EL (cell line): Measurements from ENCODE around the gene FGGY.
"Not testable (repeated sequence)": the region's sequence is repeated elsewhere in the genome, so short reads cannot be mapped to it uniquely, and the experiment has no call there.

Experiments
- DNase-seq: peaks from one replicate; pipeline ENCODE4 v3.0.0-alpha.2; 2016

FGGY gene

DNA sequence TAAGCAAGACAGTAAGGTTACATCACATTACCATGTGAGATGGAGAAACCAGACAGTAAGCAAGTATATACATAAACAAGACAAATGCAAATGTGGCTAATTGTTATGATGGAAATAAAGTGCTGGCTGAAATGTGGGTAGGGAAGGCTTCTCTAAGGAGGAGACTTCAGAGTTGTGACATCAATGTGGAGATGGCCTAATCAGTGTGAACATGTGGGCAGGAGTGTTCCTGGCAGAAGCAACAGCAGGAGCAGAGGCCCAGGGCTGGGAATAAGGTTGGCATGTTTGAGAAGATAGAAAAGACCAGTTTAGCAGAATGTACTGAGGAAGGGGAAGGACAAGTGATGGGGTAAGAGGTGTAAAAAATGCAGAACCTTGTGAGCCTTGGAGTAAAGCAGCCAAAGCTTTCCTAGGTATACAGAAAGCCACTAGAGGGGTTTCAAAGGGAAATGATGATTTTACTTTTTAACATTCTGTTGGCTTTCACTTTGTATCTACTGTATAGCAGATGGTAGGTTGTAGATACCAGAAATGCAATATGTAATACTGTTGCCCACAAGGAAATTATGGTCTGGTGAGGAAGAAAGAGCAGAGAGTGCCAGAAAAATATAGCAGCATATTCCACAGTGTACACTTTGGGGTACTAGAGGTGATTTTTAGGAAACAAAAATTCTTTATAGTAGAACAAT lies 197.4 kb downstream of the FGGY start:
- no peak for DNase-seq

- DNase-seq = not testable (repeated sequence)
These were observed 199.3 kb downstream of the FGGY start for GRCh38 chr1:59496156-59496555.

GRCh38 chr1:59497616-59498015 lies 200.7 kb downstream of the FGGY start:
- no peak for DNase-seq

- DNase-seq = peak; percentile 64
These were observed 201.7 kb downstream of the FGGY start for GRCh38 chr1:59498640-59499039.

GRCh38 chr1:59499273-59499942 lies 202.5 kb downstream of the FGGY start:
- no peak for DNase-seq

DNA sequence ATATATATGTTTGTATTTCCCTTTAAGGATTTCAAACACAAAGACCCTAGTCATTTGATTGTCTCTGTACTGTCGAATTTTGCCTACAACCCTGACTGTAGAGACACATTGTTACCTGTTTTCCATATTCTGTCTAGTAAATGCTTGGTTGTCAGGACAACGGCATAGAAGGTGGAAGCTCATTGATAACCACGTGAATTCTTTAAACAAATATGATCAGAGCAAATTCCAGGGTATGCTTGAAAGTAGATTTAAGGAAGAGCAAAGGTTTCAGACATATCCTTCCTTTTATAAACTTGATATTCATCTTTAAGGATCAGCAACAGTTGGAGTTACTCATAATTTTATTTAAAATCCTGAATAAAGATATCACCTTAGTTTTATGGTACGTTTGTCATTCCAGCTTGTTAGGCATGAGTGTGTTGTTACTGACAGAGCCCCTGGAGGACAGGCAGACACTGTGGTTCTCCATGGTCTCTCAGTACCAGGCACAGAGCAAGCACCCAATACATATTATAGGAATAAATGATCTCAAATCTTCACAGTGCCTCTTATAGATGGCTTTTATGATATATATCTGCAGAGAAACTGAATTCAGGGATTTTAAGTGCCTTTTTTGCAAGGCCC lies 203.2 kb downstream of the FGGY start:
- no peak for DNase-seq

GRCh38 chr1:59500950-59501742 lies 204.3 kb downstream of the FGGY start:
- no peak for DNase-seq

GRCh38 chr1:59502009-59502691 lies 205.3 kb downstream of the FGGY start:
- DNase-seq = peak; percentile 31

DNA sequence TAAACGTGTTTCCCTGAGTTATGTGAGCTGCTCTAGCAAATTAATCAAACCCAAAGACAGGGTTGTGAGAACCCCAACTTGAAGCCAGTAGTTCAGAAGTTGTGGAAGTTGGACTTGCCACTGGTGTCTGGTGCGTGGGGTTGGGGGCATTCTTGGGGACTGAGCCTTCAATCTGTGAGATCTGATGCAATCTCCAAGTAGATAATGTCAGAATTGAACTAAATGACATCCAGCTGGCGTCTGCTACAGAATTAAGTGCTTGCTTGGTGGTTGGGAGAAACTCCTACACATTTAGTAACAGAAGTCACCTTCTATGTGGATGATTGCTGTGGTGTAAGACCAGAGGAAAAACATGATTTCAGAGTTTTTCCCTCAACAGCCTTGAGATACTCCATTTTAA lies 207.4 kb downstream of the FGGY start:
- no peak for DNase-seq

- DNase-seq = no peak
These were observed 208.7 kb downstream of the FGGY start for GRCh38 chr1:59505596-59506028.

DNA sequence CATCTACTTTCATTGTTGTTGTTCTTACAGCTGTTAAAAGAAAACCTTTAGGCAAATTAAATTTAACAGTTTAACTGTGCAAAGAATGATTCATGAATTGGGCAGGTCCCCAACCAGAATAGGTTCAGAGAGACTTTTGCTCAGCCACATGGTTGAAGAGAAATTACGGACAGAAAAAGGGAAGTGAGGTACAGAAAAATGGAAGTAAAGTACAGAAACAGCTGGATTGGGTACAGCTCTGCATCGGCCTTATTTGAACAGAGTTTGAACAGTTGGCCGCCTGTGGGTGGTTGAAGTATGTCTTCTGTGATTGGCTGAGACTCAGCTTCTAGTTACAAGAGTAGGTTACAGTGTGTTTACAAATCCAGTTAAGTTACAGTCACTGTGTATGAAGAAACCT lies 210.1 kb downstream of the FGGY start:
- no peak for DNase-seq

- no peak for DNase-seq
These were observed 212.5 kb downstream of the FGGY start for GRCh38 chr1:59509341-59509875.

DNA sequence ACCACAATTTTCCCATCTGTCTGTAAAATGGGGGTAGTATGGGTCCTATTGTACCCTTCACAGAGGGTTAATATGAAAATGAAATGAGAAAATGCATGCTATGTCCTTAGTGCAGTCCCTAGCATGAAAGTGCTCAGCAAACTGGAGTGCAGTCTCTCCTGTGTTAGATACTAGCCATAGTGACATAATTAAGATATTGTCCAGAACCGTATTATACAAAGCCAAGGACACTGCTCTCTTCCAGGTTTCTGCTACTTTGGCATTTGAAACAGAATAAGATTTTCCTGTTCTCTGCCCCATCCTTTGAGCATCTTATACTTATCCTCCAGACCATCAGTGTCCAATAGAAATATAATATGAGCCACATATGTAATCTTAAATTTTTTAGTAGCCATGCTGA lies 213.4 kb downstream of the FGGY start:
- DNase-seq = no peak

DNA sequence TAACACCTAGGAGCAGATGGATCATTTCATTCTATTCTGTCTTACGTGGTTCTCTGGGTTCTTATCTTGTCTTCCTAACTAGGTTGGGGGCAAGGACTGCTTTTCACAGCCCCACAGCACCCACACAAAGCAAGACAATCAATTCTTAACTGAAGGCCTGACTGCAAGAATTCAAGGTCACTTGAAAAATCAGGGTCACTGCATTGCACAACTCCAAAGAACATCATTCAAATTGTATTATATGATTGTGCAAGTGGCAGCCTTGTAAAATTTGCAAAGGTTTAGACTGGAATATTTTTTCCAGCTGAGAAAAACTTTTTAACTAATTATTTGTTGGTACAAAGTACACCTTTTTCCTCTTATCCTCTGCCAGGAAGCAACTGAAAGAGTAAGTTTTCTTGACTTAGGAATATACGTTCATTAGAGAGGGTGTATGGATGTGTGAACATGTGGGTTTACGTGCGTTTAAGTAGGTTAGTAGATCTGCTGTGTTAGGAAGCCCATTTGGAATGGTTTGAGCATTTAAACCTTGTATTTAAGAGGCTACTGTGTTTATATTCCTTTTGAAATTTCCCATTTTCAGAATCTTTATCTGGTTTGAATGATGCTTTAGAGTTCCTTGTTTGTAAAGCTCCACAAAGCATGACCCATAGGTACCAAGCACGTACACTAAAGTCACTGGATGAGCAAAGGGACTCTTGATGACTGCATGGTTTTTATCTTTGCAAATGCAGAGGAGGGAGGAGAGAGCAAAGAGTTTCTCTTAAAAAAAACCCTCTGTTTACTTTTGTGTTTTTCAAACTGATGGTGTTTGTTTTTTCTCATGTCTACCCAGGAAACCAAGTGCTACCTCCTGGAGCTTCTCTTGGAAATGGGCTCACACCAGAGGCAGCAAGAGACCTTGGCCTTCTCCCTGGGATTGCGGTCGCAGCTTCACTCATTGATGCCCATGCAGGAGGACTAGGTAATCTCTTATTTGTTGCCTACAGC lies 214.9 kb downstream of the FGGY start:
- no peak for DNase-seq

DNA sequence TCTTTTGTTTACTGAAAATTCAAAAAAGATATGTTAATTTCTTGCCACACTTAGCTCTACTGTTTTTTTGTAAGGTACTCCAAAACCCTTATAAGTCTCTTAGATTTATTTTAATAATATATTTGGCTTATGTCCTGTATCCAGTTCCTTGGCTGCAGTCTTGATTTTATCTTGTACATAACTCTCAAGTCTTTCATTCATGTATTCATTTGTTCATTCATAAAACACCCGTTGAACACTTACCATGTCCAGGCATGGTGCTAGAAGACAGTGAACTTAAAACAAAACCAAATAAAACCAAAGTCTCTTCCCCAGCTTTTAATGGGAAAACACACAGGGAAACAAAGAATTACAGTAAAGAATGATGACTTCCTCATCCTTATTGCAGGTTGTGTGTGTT lies 215.8 kb downstream of the FGGY start:
- no peak for DNase-seq

DNA sequence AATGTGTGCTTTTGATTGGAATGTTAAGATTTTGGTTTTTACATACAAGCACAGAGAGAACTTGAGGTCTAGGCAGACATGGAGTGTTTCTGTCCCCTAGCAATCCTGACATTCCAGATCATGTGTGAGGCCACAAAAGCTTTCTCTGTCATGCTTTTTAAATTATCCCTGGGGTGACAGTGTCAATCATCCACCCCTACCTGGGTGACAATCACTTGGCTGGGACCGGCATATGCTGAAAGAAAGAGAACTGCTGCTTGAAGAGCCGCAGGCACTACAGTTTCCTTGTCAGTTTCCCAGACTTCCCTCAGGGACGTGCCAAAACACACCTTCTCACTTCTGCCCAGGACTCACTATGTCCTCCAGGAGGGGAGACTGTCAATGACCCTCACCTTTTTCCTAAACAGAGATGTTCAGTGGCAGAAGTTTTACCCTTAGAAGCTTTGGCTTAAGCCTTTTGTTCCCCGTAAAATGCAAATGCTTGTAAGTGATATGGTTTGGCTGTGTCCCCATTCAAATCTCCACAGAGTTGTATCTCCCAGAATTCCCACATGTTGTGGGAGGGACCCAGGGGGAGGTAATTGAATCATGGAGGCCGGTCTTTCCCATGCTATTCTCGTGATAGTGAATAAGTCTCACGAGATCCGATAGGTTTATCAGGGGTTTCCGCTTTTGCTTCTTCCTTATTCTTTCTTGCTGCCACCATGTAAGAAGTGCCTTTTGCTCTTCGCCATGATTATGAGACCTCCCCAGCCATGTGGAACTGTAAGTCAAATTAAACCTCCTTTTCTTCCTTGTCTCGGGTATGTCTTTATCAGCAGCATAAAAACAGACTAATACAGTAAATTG lies 217.4 kb downstream of the FGGY start:
- no peak for DNase-seq

DNA sequence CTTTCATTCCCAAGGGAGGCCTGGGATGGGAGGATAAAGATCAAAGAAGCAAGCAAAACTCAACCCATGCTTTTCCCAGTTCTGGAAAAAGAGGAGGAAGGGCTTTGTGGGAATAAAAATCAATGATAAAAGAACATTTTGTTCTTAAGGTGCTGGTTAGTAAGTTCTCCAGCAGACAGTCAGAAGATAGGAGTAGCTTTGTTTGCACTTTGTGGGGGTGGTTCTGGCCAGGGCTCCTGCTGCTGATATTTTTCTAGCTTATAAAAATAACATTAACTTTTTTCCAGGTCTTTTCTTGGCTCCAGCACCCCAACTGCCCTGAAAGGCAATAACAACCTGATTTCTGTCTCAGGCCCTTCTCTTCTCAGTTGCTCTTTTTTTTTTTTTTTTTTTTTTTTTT lies 220.0 kb downstream of the FGGY start:
- DNase-seq = no peak

DNA sequence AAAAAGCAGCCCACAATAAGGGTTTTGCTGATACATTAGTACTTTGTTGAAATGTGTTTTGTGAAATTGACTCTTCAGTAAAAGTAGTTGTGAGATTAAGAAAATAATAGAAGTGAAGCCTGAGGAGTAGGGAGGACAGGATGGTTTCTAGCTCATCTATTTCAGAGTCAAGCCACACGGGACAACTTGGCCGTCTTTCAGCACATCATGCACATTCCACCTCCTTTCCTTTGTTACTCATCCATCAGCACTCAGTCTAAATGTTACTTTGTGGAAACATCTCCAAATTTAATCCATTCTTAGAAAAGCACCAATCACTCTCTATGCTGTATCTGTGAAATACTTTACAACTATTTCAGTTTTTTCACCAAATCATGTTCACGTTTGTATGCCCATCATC lies 223.3 kb downstream of the FGGY start:
- DNase-seq = no peak

GRCh38 chr1:59520827-59521418 lies 224.0 kb downstream of the FGGY start:
- peak; percentile 19 for DNase-seq

- no peak for DNase-seq
These were observed 224.6 kb downstream of the FGGY start for GRCh38 chr1:59521456-59521855.
